Activated T-cell treated with anti-CD3 and anti-CD28 coated beads for 48 hours (primary cell): ENCODE data around the gene GCNT3.

Source experiments
- DNase-seq: peaks from one replicate; pipeline ENCODE4 v3.0.0-alpha.2; 2020; ENCODE audit warnings: low read depth

GCNT3 gene, protein sequence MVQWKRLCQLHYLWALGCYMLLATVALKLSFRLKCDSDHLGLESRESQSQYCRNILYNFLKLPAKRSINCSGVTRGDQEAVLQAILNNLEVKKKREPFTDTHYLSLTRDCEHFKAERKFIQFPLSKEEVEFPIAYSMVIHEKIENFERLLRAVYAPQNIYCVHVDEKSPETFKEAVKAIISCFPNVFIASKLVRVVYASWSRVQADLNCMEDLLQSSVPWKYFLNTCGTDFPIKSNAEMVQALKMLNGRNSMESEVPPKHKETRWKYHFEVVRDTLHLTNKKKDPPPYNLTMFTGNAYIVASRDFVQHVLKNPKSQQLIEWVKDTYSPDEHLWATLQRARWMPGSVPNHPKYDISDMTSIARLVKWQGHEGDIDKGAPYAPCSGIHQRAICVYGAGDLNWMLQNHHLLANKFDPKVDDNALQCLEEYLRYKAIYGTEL

DNA sequence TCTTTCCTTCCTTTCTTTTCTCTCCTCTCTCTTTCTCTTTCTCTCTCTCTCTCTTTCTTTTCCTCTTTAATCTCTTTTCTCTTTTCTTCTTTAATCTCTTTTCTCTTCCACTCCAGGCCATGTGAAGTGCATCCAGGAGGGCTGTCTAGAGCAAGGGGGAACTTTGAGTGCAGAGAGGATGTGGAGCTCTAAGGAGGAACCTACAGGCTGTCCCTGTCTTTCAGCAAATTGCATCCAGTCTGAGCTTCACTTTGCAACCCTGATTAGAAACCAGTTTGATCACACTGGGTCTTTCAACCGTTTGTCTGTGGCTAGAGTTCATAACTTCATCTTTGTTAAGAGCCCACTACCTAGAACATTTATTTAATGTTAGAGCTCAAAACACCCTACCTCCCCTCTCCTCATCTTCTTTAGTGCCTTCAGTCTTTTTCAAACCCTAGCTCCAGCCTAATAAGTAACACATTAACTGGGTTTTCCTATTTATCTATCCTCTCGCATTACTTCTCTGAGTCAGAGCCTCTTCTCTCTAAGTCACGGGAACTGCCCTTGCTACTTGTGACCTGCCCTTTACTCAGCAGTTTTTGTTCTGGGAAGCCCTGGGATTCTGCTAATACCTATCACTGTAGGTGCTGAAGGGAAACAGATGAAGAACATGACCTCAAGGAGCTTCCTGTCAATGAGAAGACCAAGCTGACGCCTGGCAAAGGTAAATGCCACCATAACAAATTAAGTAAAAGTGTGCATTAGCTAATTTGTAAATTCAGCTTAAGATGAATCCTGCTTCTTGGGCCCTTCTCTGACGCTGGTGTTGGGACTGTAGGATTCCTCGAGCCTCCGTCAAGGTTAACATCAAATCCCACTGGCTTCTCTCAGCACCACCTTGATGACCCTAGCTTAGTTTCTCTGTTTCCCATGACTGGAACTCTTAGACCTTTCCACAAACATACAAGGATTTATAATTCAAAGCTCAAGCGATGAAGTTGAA is at the start of gene GCNT3:
Gene GCNT3, plus strand, starts transcription at position 508 of the 985 bp plus-strand sequence. CDS start 6,456 bp downstream, outside the sequence.
- DNase-seq = no peak

DNA sequence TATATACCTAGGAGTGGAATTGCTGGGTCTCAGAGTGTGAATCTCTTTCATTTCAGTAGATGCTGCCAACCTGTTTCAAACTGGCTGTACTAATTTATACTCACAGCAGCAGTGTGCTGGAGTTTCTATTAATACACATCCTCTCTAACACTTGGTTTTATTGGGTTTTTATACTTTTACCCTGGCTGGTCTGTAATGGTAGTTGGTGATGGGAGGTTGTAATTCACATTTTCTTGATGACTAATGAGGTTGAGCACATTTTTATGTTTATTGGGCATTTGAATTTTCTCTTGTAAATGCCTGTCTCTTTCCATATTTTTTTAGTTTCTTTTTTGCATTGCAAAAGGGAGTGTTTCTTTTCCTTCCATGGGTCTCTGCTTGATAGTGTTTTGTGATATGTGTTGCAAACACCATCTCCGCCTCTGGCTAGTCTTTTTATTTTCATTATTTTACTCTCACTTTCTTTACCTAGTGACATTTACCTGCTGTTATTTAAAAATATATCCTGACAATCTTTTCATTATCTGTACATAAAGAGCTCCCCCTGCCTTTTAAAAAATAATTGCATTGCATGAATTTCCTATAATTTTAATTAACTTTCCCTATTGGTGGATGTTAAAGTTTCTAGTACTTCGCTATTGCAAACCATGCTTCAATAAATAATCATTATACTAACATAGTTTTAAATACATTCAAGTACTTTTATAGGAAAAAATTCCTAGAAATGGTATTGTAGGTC is 49.0 kb upstream of the GCNT3 start:
- no peak for DNase-seq

DNA sequence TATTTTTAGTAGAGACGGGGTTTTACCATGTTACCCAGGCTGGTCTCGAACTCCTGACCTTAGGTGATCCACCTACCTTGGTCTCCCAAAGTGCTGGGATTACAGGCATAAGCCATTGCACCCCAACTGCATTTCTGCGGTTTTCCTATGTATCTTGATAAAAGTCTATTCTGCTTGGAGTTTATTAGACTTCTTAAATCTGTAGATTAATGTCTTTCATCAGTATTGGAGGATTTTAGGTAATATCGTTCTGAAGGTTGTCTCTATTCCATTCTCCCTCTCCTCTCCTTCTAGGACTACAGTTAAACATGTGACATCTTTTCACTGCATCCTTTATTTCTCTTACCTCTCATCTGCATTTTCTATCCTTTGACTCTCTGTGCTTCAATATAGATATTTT is 46.3 kb upstream of the GCNT3 start:
- no peak for DNase-seq

DNA sequence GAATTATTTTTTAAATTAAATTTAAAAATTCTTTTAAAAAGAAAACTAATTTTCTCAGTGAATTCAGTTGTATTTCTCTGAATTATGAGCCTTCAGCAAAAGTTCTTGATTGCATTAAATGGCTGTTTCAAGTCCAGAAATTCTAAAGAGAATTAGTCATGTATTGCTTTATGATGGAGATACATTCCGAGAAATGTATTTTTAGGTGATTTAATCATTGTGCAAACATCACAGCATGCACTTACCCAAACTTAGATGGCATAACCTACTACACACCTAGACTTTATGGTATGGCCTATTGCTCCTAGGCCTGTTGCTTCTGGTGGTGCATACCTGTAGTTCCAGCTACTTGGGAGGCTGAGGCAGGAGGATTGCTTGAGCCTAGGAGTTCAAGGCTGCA is 44.3 kb upstream of the GCNT3 start:
- no peak for DNase-seq

DNA sequence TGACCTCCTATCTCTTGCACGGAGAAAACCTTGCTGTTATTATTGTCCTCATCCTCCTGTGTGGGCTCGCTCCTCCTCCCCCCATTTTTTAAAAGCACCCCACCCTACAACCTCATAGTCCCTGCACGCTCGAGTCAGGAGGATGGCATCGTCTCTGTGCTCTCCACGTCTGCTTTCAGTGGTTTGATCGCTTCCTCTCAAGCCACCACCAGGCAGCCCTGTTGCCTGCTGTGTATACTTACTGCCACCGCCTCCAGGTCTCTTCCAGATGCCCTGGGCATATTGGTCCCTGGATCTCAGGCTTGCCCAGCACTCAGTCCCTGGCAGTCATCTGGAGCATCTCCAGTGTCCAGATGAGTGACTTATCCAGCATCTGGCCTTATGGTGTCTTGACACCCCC is 42.1 kb upstream of the GCNT3 start:
- no peak for DNase-seq

DNA sequence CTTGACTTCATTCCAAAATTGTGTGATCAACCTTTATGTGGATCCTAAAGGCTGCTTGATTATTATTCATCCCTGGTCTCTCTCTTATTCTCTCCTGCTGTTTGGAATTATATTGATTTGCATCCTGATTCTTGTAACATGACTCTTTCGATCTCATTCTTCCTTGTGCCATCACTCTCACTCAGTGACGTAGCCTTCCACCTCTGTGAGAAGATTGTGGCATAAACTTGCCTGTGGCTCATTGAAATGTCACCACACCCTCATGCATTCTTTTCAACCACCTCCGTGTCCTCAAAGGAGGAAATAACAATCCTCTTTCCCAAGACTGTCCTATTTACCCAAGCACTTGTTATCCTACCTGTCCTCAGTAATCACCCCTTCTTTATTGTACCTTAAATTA is 41.3 kb upstream of the GCNT3 start:
- no peak for DNase-seq

DNA sequence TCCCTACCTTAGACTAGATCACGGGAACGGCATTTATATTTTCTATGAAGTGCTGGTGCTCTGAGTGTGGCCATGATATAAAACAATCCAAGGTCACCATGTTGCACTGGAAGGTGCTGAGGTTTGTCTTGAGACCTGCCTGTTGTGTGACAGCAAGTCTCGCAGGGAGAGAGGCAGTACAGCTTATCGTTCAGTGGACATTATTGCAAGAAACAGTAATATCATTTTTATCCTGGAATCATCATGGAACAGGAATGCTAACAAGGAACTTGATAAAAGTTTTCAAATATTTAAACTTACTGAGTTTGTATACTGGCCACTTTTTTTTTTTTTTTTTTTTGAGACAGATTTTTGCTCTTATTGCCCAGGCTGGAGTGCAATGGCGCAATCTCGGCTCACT is 40.0 kb upstream of the GCNT3 start:
- no peak for DNase-seq

DNA sequence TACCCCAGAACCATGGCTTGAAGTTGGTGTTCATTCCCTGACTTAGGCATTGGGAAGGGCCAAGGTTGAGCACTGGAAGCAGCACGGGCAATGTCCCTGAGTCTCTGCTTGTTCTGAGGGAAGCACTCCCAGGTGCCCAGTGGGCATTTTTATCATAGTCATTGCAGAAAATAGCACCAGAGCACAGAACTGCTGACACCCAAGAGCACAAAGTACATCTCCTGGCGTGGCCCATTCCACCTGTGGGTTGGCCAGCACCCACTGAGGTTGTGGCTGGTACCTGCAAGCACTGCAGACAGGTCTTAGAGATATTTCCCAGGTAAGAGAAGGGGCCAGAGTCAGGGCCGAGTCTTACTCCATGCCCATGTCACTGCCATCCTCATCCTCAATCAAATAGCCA is 28.5 kb upstream of the GCNT3 start:
- DNase-seq = no peak

DNA sequence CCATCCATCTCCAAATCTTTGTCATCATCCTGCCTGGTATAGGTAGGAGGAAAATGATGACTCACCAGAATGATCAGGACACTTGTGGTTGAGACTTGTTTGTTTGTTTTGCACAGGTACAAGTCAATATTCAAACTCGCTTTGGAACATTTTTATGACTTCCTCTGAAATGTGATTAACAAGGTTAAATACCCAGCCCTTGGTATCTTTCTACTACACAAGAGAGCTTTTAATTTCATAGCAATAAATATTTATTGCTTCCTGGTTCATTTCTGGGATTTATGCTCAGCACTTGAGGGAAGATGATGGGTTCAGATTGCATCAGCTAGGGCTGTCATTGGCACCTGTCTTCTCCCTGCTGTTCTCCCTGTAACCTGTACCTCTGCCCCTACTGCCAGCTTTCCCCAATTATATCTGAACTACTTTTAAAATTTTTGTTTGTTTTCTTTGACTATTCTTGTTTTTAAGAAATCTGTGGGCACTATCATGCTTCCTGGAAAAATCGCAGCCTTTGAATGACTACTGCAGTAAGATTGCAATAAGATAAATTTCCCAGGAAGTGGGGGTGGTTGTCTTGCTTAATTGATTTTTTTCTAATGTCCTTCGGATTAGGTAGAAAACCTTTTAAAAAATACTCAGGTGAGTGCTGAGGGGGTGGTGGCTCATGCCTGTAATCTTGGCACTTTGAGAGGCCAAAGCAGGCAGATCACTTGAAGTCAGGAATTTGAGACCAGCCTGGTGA is 24.3 kb upstream of the GCNT3 start:
- no peak for DNase-seq

DNA sequence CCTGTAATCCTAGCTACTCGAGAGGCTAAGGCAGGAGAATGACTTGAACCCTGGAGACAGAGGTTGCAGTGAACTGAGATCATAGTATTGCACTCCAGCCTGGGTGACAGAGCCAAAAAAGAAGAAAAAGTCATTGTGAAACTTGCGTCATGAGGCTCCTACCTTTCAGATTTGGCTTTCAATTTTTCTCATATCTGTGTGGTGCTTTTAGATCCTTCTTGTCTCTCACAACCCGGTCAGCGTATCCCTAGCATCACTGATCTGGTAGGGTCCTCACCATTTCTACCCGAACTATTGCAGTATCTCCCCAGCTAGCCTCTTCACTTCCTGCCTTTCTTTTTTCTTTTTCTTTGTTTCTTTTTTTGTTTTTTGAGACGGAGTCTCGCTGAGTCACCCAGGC is 21.6 kb upstream of the GCNT3 start:
- DNase-seq = peak; percentile 0

DNA sequence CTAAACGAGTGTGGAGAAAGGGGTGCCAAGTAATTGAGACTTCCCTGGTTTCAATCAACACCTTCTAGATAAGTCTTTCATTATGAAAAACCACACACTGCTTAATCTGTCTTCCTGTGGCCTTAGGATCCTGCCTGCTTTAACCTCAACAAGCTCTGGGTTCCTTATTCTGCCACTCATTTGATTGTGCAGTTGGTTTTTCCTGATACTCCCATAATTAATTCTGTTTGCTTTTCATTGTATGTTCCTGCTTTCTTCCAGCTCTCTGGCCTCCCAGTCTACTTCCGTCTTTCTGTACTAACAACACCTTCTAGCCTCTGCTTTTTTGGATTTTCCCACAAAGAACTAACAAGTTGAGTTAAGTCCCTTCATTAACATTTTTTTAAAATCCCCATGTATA is 20.2 kb upstream of the GCNT3 start:
- DNase-seq = no peak

DNA sequence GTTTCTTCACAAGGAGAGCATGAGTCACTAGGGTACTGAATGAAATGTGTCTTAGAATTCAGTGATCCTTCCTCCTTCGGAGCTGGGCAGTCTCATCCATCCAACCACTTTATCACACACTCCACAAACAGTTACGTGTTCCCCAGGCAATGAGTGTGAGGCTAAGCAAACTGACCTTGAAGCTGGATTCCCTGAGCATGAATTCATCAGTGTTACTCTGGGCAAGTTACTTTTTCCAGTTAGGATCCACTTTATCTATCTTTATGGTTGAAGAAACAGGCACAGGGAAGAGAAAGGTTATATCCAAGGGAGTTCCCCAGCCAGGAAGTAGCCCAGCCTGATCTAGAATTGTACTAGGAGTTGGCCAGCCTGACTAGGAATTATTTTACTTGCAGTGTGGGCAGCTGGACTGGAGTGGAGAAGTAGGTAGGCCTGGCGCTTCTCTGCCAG is 17.1 kb upstream of the GCNT3 start:
- no peak for DNase-seq

DNA sequence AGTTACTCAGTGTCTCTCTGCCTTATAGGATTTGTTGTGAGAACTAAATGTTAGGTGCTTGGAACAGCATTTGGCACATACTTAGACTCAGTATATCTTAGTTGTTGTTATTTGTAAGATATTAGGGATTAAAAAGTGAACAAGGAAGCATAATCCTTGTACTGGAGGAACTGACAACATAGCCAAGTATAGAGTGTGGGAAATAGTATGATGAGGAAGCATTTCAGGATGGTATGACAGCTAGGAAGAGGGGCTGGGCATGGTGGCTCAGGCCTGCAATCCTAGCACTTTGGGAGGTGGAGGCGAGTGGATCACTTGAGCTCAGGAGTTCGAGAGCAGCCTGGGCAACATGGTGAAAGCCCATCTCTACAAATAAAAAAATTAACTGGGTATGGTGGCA is 16.6 kb upstream of the GCNT3 start:
- no peak for DNase-seq

DNA sequence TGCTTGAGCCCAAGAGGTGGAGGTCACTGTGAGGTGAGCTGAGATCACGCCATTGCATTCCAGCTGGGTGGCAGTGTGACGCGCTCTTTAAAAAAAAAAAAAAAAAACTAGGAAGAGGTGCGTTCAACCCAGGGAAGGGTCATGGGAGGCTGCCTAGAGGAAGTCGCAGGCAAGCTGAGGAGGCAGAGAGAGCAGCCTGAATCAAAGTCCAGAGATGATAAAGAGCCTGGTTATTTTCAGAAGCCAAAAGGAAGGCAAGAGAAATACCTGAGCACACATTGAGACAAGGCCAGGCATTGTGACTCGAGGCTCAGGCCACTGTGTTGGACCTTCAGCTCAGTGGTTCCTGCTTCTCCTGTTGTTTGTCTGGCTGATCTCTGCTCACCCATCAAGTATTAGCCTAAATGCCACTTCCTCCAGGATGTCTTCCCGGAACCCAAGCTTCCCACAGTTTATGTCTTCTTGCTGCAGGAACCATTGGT is 16.1 kb upstream of the GCNT3 start:
- no peak for DNase-seq

DNA sequence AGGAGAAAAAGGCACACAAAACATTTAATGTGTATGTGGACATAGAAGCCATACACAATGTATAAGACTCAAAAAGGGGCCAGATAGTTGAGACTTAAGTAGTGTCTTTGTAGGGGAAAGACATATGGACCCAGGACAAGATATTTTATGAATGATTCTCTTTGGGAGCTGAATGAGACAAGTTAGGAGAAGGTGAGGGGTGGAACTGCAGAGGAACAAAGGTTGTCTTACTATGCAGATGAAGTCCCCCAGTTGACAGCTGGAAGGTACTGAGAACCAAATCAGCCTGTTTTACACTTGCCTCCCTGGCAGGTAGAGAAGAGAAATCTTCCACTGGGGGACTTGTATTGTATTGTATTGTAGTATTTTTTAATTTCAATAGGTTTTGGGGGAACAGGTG is 14.9 kb upstream of the GCNT3 start:
- no peak for DNase-seq

DNA sequence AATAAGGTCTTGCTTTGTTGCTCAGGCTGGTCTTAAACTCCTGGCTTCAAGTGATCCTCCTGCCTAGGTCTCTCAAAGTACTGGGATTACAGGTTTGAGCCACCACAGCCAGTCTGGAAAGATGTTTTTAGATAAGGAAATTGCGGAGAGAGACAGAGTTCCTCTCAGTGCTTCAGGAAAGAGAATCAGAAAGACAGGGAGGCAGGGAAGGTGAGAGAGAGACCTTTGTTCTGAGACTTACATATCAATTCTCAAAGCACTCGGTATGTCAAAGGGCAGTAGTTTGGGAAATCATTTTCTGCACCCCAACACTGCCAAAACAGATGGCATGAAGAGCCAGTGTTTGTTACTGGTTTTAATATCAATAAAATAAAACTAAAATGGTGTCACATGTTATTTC is 13.1 kb upstream of the GCNT3 start:
- no peak for DNase-seq

DNA sequence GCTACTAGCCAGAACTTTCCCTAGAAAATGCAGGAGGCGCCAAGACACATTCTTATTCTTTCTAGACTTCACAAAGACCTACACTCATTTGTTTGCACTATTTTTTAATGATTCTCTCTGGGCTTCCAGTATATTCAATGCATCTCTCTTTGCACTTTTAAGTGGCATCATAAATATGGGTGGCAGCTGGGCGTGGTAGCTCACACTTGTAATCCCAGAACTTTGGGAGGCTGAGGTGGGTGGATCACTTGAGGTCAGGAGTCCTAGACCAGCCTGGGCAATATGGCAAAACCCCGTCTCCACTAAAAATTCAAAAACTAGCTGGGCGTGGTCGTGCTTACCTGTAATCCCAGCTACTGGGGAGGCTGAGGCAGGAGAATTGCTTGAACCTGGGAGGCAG is 5.6 kb upstream of the GCNT3 start:
- DNase-seq = no peak

DNA sequence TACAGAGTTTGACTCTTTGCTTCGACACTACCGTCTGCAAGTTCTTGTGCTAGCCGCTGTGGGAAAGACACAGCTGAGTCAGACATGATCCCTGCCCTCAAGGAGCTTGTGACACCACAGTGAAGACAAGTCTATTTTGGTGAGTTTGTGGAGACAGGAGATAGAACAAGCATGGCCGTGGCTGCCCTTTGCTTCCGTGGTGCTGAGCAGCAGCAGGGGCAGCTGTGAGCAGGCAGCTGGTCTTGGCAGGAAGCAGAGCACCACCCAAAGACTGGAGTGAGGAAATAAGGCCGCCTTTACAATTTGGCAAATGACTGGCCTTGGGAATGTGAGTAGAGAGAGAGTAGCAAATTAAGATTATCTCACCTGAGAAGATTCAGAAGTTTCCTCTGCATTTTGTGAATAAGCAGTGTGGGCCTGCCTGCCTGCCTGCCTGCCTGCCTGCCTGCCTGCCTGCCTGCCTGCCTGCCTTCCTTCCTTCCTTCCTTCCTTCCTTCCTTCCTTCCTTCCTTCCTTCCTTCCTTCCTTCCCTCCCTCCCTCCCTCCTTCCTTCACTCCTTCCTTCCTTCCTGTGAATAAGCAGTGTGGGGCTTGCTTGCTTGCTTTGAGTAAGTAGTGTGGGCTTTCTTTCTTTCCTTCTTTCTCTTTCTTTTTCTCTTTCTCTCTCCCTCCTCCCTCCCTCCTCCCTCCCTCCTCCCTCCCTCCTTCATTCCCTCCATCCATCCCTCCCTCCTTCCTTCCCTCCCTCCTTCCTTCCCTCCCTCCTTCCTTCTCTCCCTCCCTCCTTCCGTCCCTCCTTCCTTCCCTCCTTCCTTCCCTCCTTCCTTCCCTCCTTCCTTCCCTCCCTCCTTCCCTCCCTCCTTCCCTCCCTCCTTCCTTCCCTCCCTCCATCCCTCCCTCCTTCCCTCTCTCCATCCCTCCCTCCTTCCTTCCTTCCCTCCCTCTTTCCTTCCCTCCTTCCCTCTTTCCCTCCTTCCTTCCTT is 1.6 kb upstream of the GCNT3 start:
- no peak for DNase-seq

DNA sequence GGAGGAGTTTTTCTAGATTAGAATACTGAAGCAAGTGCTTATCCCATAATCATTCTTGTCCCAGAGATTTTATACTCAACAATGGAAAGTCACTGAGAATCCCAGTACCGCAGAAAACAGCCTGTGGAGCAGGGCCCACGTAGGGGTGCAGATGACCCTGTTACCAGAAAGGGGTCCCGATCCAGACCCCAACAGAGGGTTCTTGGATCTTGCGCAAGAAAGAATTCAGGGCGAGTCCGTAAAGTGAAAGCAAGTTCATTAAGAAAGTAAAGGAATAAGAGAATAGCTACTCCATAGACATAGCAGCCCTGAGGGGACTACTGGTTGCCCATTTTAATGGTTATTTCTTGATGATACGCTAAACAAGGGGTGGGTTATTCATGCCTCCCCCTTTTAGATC is 2.6 kb downstream of the GCNT3 start:
- no peak for DNase-seq

DNA sequence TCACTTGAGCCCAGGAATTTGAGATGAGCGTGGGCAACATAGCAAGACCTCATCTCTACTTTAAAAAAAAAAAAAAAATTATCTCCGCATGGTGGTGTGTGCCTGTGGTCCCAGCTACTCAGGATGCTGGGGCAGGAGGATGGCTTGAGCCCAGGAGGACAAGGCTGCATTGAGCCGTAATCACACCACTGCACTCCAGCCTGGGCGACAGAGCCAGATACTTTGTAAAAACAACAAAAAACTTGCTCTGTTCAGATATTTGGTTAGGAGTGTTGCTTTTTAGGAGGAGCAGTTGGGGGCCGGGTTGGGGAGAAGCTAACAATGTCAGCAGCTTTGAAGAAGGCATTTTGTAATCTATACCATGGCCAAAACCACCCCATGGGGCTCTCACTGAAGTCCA is 4.1 kb downstream of the GCNT3 start:
- no peak for DNase-seq
